DND-41 (cell line): Measurements from ENCODE around the gene GFRAL.

Source experiments
- ATAC-seq: fragments of 200-7000 bp; cut with Tn5 transposase; 3 replicates; pipeline ENCODE4 v1.9.1; 2021; ENCODE audit warnings: low read depth; ENCODE audit not compliant: insufficient read depth
- DNase-seq: peaks from one replicate; pipeline ENCODE4 v3.0.0-alpha.2; 2020
- H2AFZ ChIP-seq: 2 replicates; pipeline ENCODE4 v1.6.0; 2012; ENCODE audit warnings: low read depth, low read length
- H3K27ac ChIP-seq: 2 replicates; pipeline ENCODE4 v1.5.1; 2012; ENCODE audit warnings: low read length, inconsistent platforms
- H3K27me3 ChIP-seq: fragments of 200-600 bp; sonication (generic); 2 replicates; pipeline ENCODE4 v1.6.0; 2012; ENCODE audit warnings: low read length, mild to moderate bottlenecking, inconsistent platforms; ENCODE audit not compliant: insufficient read depth, poor library complexity
- H3K36me3 ChIP-seq: 2 replicates; pipeline ENCODE4 v1.5.1; 2012; ENCODE audit warnings: low read length, inconsistent platforms; ENCODE audit not compliant: insufficient read depth
- H3K4me1 ChIP-seq: 2 replicates; pipeline ENCODE4 v1.5.1; 2012; ENCODE audit warnings: mild to moderate bottlenecking, low read length; ENCODE audit not compliant: insufficient read depth
- H3K4me2 ChIP-seq: 2 replicates; pipeline ENCODE4 v1.6.0; 2012; ENCODE audit warnings: mild to moderate bottlenecking, moderate library complexity, low read length, inconsistent platforms; ENCODE audit not compliant: insufficient read depth
- H3K4me3 ChIP-seq, 2 experiments: fragments of 200-600 bp in 1 of 2; shearing (Covaris generic) in 1 of 2; 2 replicates each; pipeline ENCODE4 v1.5.1; 2012 to 2016; ENCODE audit warnings: inconsistent platforms in 2 of 2, low read length in 2 of 2, mild to moderate bottlenecking in 2 of 2, low read depth in 1 of 2, moderate library complexity in 1 of 2
- H3K79me2 ChIP-seq: 2 replicates; pipeline ENCODE4 v1.6.0; 2012; ENCODE audit warnings: low read length, inconsistent platforms; ENCODE audit not compliant: insufficient read depth
- H3K9ac ChIP-seq: 2 replicates; pipeline ENCODE4 v1.6.0; 2012; ENCODE audit warnings: low read depth, mild to moderate bottlenecking, inconsistent platforms, low read length, moderate library complexity
- H3K9me3 ChIP-seq: 2 replicates; pipeline ENCODE4 v1.5.1; 2012; ENCODE audit warnings: low read length, moderate library complexity, mild to moderate bottlenecking, inconsistent platforms; ENCODE audit not compliant: insufficient read depth, severe bottlenecking
- H4K20me1 ChIP-seq: 2 replicates; pipeline ENCODE4 v1.6.0; 2012; ENCODE audit warnings: low read length; ENCODE audit not compliant: insufficient read depth
- CTCF ChIP-seq: IDR thresholded peaks from 2 replicates; pipeline ENCODE4 v1.5.1; 2012; ENCODE audit warnings: borderline replicate concordance, low read length, moderate library complexity, mild to moderate bottlenecking; ENCODE audit not compliant: poor library complexity, severe bottlenecking; ENCODE audit errors: extremely low read depth
- EZH2 ChIP-seq: IDR thresholded peaks from 3 replicates; pipeline ENCODE4 v1.6.1; 2012; ENCODE audit warnings: borderline replicate concordance, low read depth, mild to moderate bottlenecking, moderate library complexity, low read length, inconsistent platforms; ENCODE audit not compliant: severe bottlenecking

GFRAL gene

GRCh38 chr6:55448451-55448850 lies 121.2 kb downstream of the GFRAL start:
- no peaks in the 10 kb centered on the region for H3K9me3 ChIP-seq
- ATAC-seq (no peak), DNase-seq (no peak)
- no peak overlapping the region for H3K4me3 ChIP-seq
- TF ChIP-seq CTCF = no peak
- no peak for TF ChIP-seq EZH2
- H3K27ac ChIP-seq = no peak overlapping the region
- H4K20me1 ChIP-seq = no peaks in the 10 kb centered on the region
- H3K4me2 ChIP-seq = no peak overlapping the region
- no peaks in the 10 kb centered on the region for H3K36me3 ChIP-seq
- no peaks in the 10 kb centered on the region for H3K4me1 ChIP-seq
- no peak overlapping the region for H3K9ac ChIP-seq
- H3K79me2 ChIP-seq = no peaks in the 10 kb centered on the region
- no peaks in the 10 kb centered on the region for H3K27me3 ChIP-seq
- no peak overlapping the region for H2AFZ ChIP-seq

- Histone ChIP-seq H2AFZ (no peak overlapping the region), H3K9me3 (no peaks in the 10 kb centered on the region), H3K9ac (no peak overlapping the region), H3K4me2 (no peak overlapping the region), H3K4me3 (no peak overlapping the region), H3K36me3 (no peaks in the 10 kb centered on the region), H3K27me3 (no peaks in the 10 kb centered on the region), H4K20me1 (no peaks in the 10 kb centered on the region), H3K79me2 (no peaks in the 10 kb centered on the region), H3K27ac (no peak overlapping the region), H3K4me1 (no peaks in the 10 kb centered on the region)
- TF ChIP-seq CTCF (no peak), EZH2 (no peak)
- no peak for DNase-seq
- ATAC-seq = no peak
These were observed 122.0 kb downstream of the GFRAL start for GRCh38 chr6:55449225-55449624.

GRCh38 chr6:55450005-55450404 lies 122.7 kb downstream of the GFRAL start:
- Histone ChIP-seq H3K9me3 (no peaks in the 10 kb centered on the region), H4K20me1 (no peaks in the 10 kb centered on the region), H3K27ac (no peak overlapping the region), H3K36me3 (no peaks in the 10 kb centered on the region), H3K4me1 (no peaks in the 10 kb centered on the region), H3K4me3 (no peak overlapping the region), H3K27me3 (no peaks in the 10 kb centered on the region), H3K79me2 (no peaks in the 10 kb centered on the region), H3K4me2 (no peak overlapping the region), H2AFZ (no peak overlapping the region), H3K9ac (no peak overlapping the region)
- ATAC-seq (no peak), DNase-seq (no peak)
- TF ChIP-seq CTCF (no peak), EZH2 (no peak)
